ENCODE data around the gene SF3A2. TPM values are rescaled to one million over a fixed set of nuclear protein-coding genes. Genes with fewer than 3 reads are reported as not detected.
A peak's percentile ranks its signal among the peaks of the same experiment; 100 is the strongest.
"Not testable (repeated sequence)": the region's sequence is repeated elsewhere in the genome, so short reads cannot be mapped to it uniquely, and the experiment has no call there.

Gene SF3A2, protein sequence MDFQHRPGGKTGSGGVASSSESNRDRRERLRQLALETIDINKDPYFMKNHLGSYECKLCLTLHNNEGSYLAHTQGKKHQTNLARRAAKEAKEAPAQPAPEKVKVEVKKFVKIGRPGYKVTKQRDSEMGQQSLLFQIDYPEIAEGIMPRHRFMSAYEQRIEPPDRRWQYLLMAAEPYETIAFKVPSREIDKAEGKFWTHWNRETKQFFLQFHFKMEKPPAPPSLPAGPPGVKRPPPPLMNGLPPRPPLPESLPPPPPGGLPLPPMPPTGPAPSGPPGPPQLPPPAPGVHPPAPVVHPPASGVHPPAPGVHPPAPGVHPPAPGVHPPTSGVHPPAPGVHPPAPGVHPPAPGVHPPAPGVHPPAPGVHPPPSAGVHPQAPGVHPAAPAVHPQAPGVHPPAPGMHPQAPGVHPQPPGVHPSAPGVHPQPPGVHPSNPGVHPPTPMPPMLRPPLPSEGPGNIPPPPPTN
- 101 TPM for total RNA-seq

DNA sequence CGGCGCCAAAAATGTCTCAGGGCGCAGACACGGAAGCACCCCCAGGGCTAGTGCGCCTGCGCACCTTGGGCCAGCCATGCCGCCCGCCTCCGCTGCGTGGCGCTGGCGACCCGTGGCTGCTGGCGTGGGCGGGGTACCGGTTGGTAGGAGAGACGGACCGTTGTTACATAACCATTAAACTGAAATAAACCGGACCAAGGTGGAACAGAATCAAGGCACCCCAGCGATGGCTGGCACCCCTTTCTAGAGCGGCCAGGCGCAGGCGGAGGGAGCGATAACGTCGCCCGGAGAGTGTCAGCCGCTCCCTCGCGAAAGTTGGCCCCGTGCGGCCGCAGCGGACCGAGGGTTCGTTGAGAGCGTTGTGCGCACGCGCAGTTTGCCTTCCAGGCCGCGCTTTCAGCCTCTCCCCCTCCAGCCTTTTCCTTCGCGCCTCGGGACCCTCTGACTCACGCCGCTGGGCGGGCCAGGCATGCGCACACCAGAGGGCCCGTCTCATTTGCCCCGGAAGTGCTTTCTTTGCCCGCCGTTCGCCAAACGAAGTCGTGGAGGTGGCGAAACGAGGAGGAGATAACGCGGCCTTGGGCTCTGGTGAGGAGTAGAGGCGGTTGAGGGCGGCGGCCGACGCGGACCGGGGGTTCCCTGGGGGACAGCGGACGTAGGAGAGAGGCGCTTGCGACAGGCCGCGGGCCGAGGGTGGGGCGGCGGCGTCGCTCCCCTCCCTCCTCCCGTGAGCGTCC is at the start of gene SF3A2, which contains the start of gene PLEKHJ1:
SF3A2 (plus strand) TSS at position 511 of the 737 bp plus-strand sequence. CDS start 6,595 bp downstream, outside the sequence.
PLEKHJ1 (minus strand) TSS at position 16 of the 737 bp plus-strand sequence. CDS start 81 bp downstream, outside the sequence.
- peak; percentile 98 to 100 (median 99) for DNase-seq (ENCODE audit: low read depth in 2 of 3, low spot score in 2 of 3)

DNA sequence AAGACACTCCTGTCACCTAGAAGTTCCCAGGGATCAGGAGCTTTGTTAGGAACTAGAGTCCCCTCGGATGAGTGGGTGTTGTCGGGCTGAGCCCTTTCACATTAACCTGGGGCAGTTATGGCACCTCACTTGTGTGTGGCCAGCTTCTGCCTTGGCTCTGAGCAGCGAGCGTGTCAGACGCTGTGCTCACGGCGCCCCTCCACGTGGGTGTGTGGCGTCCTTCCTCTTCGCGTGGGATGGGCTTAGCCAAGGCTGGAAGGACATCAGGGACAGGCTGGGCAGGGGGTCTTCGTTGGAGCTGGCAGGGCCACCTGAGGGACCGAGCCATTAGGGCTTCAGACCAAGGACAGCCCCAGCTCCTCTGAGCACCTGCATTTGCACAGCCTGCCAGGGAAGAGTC is 49.5 kb upstream of the SF3A2 start:
- no peak for DNase-seq (ENCODE audit: low read depth in 2 of 3, low spot score in 2 of 3)

DNA sequence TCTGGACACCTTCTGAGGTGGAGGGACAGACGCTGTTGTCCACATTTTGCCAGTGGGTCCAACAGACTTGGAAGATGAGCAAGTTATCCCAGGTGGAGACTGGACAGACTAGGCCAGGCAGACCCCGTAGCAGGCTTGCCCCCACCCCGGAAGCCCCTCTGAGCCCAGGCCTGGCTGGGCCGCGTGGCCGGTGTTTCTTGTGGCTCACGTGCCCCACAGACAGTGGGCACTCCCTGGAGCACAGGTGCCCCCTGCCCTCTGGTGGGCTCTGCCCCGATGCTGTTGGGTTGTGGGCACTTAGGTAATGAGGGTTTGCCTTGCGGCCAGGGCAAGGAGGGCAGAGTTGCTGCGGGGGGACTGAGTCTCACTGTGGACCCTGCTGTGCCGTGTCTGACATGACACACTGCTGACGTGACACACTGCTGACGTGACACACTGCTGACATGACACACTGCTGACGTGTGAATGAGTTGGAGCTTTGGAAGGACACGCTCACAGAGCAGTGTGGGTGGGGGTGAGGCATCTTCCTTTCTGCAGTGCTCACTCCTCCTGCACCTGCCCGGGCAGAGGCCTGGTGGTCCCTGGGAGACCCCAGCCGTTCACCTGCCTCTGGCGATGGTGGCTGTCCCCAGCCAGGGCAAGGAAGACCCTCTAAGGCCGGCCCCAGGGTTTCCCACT is 47.8 kb upstream of the SF3A2 start:
- DNase-seq (ENCODE audit: low read depth in 2 of 3, low spot score in 2 of 3), result no peak

DNA sequence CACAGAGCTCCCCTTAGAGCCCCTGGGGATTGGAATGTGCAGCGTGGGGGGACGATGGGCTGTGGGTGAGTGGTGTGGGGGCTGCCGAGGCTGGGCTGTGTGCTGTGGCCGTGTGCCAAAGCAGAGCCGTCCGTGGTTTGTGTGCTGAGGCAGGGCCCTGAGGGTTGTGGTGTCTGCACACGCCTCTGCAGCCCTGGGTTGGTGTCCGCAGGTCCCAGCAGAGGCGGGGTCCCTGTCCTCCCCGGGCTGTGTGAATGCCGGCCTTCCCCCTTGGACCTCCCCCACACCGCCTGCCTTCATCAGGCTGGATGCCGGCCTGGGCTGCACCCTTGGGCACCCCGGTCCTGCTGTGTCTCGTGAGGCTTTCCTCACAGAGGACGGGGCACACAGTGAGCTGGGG is 46.7 kb upstream of the SF3A2 start:
- no peak for DNase-seq (ENCODE audit: low read depth in 2 of 3, low spot score in 2 of 3)

DNA sequence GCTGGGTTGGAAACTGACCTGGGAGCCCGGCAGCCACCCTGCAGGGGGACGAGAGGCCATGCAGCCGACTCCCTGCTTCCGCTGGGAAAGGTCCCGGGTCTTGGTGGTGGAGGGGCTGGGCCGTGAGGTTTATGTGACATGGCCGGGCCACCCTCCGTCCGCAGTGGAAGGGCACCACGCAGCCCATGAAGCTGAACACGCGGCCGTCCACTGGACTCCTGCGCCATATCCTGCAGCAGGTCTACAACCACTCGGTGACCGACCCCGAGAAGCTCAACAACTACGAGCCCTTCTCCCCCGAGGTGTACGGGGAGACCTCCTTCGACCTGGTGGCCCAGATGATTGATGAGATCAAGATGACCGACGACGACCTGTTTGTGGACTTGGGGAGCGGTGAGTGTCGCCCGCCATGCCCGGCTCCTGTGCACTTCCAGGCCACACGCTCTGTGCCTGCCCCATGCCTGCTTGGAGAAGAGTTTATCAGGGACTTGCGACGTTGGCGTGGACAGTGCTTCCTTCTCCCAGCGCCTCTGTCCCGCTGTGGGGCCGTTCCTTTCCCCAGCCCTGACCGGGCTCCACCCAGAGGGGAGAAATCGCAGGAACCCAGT is 45.7 kb upstream of the SF3A2 start:
- no peak for DNase-seq (ENCODE audit: low read depth in 2 of 3, low spot score in 2 of 3)

DNA sequence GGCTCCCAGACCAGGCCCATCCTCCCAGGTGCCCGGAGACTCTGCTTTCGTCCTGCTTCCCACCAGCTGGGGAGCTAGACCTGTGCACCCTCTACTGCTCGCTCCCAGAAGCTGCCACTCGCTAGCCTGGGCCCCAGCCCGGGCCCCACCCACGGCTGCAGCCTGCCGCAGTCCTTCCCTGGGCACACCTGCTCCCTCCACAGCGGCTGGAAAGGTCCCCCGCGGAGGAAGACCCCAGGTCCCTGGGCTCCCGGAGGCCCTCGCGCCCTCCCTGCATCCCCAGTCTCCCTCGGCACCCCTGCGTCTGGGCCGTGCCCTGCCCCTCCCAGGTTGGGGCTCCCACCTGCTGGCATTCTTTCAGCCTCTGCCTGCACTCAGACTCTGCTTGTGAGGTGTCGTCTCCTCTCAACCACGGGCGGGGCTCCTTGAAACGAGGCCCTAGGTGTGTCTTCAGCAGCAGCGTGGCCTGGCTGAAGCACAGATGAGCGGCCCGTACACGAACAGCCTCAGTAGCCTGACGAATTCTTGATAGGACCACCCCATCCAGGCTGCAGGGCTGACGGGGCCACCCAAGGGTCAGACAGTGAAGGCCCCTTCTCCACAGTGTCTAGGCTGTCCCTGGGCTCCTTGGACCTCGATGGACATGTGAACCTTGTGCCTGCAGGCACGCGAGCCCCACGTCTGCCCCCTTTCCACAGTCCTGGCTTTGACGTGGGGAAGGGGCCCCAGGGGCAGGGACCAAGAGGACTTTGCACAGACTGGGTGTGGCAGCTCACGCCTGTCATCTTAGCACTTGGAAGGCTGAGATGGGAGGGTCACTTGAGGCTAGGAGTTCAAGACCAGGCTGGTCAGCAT is 44.9 kb upstream of the SF3A2 start:
- DNase-seq (ENCODE audit: low read depth in 2 of 3, low spot score in 2 of 3), result no peak

DNA sequence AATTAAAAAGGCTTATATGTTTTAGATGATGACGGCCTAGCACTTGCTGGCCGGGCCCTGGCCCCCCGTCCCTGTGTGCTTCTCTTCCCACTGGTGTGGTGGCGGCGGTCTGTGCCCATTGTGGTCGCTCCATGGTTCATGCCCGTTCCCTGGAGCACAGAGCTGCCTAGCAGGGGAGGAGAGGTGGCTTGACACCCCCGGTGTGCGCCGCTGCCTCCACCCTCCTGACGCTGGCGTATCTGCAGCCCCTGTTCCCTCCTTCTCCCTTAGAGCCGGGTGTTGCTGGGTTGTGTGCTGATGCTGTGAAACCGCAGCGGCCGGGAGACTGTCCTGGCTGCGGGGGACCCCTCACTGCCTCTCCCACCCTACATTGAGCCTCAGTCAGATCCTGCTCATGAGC is 43.8 kb upstream of the SF3A2 start:
- no peak for DNase-seq (ENCODE audit: low read depth in 2 of 3, low spot score in 2 of 3)

DNA sequence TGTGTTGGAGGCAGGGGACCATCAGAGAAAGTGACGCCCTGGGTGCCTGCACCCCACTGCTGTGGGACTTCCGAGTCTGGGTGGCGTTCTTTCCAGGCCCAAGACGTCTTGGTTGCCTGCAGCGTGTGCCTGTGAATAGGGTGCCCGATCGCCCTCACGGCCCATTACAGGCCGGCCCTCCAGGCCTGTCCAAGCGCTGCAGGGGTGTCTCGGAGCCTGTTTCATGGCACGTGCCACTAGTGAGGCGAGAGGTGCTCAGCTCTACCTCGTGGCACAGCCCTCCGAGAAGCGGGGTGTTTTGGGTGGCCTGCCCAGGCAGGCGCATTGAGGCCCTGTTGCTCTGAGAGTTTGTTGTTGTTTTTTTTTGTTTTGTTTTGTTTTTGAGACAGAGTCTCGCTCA is 42.8 kb upstream of the SF3A2 start:
- DNase-seq (ENCODE audit: low read depth in 2 of 3, low spot score in 2 of 3), result no peak

DNA sequence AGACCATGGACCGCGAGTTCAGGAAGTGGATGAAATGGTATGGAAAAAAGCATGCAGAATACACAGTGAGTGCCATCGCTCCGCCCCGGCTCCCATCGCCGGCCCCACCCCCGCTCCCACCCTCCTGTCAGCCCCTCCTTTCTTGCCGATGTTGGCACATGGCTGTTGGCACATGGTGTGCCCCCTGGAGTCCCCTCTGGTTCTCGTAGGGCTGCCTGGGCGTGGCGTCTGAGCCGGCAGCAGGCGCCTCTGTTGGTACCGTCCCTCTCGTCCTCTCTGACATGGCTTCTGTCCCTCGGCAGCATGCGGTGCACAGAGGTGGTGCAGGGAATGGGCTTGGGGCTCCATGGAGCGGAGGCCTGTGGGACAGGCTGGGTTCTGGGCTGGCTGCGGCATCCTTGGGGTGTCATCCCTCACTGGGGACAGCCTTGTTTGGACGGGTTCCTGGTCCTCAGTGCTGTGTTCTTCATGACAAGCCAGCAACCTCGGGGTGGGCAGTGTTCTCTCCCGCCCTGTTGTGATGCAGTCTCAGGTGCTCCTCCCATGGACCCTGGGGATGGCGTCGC is 42.0 kb upstream of the SF3A2 start:
- no peak for DNase-seq (ENCODE audit: low read depth in 2 of 3, low spot score in 2 of 3)

DNA sequence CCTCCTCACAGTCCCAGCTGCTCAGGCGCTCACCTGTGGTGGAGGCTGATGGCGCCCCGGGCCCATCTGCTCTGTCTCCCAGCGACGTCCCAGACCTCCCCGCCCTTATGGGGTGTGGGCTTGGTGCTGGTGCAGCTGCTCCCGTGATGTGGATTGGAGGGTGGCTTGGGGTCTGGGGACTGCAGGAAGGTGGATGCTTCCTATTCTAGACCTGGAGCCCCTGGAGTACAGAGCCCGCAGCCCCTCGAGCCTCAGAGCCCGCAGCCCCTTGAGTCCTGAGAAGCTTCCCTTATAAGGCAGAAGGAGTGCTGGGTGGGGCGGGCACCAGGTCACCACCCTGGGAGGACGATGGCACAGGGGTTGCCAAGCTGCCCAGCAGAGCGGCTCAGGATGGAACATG is 41.3 kb upstream of the SF3A2 start:
- DNase-seq (ENCODE audit: low read depth in 2 of 3, low spot score in 2 of 3), result no peak

DNA sequence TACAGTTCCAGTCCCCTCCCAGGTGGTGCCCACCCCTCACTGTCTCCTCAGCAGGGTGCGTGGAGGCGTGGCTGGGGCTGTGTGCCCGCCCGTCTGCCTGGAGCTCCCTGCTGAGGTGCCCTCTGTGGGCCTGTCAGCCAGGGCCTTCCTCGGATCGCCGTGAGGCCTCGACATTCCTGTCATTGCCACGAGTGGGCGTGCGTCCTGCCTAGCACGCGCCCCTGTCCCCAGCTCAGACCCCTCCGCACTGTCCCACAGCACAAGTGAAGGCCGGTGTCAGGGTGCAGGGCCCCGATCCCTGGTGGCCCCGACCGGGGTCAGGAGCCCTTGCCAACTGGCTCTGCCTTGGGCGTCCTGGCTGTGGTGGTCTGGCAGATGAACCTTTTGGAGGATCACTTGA is 40.7 kb upstream of the SF3A2 start:
- no peak for DNase-seq (ENCODE audit: low read depth in 2 of 3, low spot score in 2 of 3)

DNA sequence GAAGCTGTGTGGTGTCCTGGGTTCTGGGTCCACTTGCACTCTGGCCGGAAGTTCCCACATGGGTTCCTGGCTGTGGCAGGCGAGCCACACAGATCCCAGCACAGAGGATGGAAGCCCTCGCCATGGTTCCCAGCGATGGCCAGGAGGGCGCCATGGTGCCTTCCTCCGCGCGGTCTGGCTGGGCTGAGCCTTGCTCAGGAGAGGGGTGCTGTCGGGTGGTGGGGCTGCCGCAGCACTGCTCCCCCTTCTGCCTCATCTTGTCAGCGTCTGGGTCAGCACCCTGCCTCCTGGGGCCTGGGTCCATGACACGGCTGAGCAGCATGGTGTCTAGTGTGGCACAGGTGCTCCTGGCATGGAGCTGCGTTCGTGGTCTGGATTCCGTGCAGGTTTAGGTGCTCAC is 39.4 kb upstream of the SF3A2 start:
- no peak for DNase-seq (ENCODE audit: low read depth in 2 of 3, low spot score in 2 of 3)

DNA sequence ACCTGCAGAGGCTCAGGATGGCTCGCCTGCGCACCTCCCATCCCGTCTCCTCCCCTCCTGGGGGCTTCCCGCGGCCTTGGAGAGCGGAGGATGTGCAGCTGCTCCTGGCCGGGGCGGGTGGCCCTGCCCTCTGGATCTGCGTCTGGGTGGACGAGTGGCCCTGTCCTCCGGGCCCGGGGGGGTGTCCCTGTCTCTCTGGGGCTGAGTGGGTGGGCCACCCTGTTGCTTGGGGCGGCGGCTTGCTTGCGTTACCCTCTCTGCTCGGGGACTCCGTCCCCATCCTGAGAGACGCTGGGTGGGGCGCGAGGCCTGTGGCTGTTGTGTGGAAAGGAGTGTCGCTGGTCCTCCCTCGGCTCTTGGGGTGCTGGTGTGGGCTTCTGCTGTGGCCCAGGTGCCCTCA is 38.3 kb upstream of the SF3A2 start:
- no peak for DNase-seq (ENCODE audit: low read depth in 2 of 3, low spot score in 2 of 3)

DNA sequence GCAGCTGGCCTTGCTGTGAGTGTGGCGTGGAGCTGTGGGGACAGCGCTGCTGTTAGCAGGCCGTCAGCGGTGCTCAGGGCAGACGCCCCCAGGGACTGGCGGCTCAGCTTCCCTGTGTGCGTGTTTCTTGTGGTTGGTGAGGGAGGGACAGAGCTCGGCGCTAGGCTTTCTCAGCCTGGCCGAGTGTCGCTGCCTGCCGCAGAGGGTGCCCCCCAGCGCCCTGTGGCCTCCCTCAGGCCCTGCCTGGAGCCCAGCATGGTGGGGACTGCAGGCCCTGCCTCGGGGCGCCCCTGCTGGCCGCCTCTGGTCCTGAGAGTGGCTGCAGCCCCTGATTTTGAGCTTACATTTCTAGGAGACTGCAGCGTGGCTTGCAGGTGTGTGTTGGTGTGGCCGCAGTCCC is 37.4 kb upstream of the SF3A2 start:
- DNase-seq (ENCODE audit: low read depth in 2 of 3, low spot score in 2 of 3), result peak in 2 of 3 donors; percentile 23 to 35

DNA sequence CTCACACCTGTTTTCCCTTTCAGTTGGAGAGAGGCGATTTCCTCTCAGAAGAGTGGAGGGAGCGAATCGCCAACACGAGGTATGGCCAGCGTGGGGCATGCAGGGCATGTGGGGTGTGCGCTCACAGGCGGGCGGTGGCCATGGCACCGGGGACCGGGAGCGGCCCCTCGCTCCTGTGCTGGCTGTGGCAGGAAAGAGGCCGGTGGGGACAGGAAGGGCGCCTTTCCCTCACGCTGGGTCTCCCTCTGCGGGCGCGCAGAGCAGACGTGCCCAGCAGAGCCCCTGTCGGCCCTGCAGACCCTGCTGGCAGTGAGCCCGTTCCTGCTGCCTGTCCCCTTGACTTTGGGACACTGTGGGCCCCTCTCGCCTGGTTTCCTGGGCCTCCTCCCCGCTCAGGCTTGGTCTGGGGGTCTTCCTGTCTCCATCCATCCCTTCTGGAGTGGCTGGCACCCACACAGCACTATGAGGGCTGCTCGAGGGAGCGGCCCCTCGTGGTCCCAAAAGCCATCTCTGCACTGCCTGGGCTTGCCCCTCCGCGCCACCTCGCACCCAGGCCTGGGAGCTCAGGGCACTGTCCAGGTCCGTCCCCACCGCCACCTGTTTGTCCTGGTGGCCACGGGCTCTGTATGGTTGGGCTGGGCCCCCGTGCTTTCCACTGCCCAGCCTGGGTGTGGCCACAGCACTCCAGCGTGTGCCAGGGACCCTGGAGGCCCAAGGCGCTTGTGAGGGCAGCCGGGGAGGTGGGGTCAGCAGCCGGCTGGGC is 36.6 kb upstream of the SF3A2 start:
- DNase-seq (ENCODE audit: low read depth in 2 of 3, low spot score in 2 of 3), result no peak

DNA sequence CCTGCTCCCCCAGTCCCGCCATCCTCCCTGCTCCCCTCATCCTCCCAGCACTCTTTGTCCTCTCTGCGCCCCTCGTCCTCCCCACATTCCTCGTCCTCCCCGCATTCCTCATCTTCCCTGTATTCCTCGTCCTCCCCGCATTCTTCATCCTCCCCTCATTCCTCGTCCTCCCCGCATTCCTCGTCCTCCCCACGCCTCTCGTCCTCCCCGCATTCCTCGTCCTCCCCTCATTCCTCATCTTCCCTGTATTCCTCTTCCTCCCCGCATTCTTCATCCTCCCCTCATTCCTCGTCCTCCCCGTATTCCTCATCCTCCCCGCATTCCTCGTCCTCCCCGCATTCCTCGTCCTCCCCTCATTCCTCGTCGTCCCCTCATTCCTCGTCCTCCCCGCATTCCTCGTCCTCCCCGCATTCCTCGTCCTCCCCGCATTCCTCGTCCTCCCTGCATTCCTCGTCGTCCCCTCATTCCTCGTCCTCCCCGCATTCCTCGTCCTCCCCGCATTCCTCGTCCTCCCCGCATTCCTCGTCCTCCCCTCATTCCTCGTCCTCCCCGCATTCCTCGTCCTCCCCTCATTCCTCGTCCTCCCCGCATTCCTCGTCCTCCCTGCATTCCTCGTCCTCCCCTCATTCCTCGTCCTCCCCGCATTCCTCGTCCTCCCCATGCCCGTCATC is 35.9 kb upstream of the SF3A2 start:
- DNase-seq (ENCODE audit: low read depth in 2 of 3, low spot score in 2 of 3), result not testable (repeated sequence)

DNA sequence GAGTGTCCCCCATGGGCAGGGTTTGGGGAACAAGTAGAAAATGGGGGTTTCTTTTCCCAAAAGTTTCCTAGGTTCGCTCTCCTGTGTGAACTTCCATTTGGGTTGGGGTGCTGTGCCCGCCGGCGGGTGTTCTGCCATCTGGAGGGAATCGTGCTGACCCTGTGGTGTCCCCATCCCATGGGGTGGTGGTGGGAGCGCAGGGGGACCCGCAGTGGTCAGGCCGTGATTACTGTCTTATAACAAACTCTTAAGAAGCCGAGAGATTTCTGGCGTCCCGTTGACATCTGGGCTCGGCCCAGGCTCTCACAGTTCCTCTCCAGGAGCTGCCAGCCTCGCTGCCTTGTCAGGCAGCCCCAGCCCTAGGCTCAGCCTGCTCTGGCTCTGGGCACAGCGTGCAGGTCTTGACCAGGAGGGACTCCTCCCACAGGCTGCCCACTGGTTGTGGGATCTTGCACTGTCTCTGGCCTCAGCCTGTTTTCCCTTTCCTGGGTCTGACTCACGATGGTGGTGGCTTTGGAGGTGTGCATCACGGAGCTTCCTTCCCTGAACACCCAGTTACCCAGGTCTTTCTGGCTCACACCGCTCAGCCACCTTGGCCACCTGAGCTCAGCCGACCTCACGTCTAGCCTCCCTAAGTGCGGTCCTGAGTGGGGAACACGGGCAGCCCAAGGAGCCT is 35.0 kb upstream of the SF3A2 start:
- DNase-seq (ENCODE audit: low read depth in 2 of 3, low spot score in 2 of 3), result no peak

DNA sequence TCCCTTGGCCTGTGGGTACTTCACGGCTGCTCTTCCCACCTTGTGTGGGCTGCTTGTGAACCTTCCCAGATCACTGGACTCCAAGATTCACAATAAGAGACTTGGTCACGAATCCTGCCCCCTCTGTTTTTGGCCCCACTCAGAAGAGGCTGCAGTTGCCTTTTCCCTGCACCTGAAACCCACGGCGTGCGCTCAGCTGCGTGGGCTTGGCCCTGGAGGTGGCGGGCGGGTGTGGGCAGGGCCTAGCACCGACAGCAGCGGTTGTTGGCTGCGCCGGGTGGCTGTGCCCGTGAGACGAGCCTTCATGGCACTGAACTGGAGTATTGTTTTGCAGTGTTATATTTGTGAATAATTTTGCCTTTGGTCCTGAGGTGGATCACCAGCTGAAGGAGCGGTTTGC is 34.3 kb upstream of the SF3A2 start:
- no peak for DNase-seq (ENCODE audit: low read depth in 2 of 3, low spot score in 2 of 3)
